K562 (cell line): ENCODE measurements around the gene KLK1. TPM values are rescaled to one million over a fixed set of nuclear protein-coding genes. Genes with fewer than 3 reads are reported as not detected.

Experiments used
- CEBPG ChIP-seq, 3 experiments: fragments of 200-800 bp in 1 of 3; sonication (Bioruptor generic) in 1 of 3; sonication (generic) in 1 of 3; formaldehyde crosslinking in 1 of 3; IDR thresholded peaks in 2 of 3; conservative IDR thresholded peaks in 1 of 3; 2 replicates each; pipeline versions ENCODE4 v1.6.1 to v1.8.0; 2016 to 2022; ENCODE audit warnings: missing compliant biosample characterization in 2 of 3, missing genetic modification characterization in 2 of 3, mild to moderate bottlenecking in 1 of 3, missing genetic modification reagents in 1 of 3
- CREB3L1 ChIP-seq: fragments of 450-650 bp; IDR thresholded peaks from 2 replicates; pipeline ENCODE4 v1.6.1; 2014; ENCODE audit warnings: low read depth, mild to moderate bottlenecking, moderate library complexity, borderline replicate concordance
- E2F3 ChIP-seq: fragments of 250-450 bp; sonication (Bioruptor Pico); IDR thresholded peaks from 2 replicates; pipeline ENCODE4 v1.4.0; 2020; ENCODE audit warnings: mild to moderate bottlenecking
- JUN ChIP-seq, 2 experiments: sonication (generic) in 1 of 2; formaldehyde crosslinking in 1 of 2; IDR thresholded peaks; 2 replicates each; pipeline versions ENCODE4 v1.6.1 to v1.8.0; 2012 to 2022; ENCODE audit warnings: borderline replicate concordance in 2 of 2, mild to moderate bottlenecking in 2 of 2, improper control_type of control experiment in 1 of 2, low read depth in 1 of 2, low read length in 1 of 2, missing genetic modification reagents in 1 of 2
- MAZ ChIP-seq, 2 experiments: fragments of 450-650 bp in 1 of 2; sonication (generic) in 1 of 2; formaldehyde crosslinking; IDR thresholded peaks in 1 of 2; conservative IDR thresholded peaks in 1 of 2; 2 replicates each; pipeline versions ENCODE4 v1.4.0 to v1.5.0; 2020; ENCODE audit warnings: mild to moderate bottlenecking in 1 of 2, missing genetic modification reagents in 1 of 2
- PREB ChIP-seq: sonication (generic); formaldehyde crosslinking; IDR thresholded peaks from 2 replicates; pipeline ENCODE4 v1.8.1; 2023; ENCODE audit warnings: mild to moderate bottlenecking, missing genetic modification reagents
- PURB ChIP-seq: sonication (generic); formaldehyde crosslinking; IDR thresholded peaks from 2 replicates; pipeline ENCODE4 v1.9.0; 2021; ENCODE audit warnings: low read depth, mild to moderate bottlenecking, missing genetic modification reagents
- SP1 ChIP-seq: sonication (generic); formaldehyde crosslinking; IDR thresholded peaks from 2 replicates; pipeline ENCODE4 v1.8.1; 2022; ENCODE audit warnings: mild to moderate bottlenecking, missing genetic modification reagents
- YY1 ChIP-seq, 3 experiments: IDR thresholded peaks; 2 replicates each; pipeline ENCODE4 v1.6.1; 2011; ENCODE audit warnings: low read length in 2 of 3, mild to moderate bottlenecking in 2 of 3, moderate library complexity in 2 of 3, borderline replicate concordance in 1 of 3, control low read depth in 1 of 3, low read depth in 1 of 3; ENCODE audit not compliant: insufficient read depth in 3 of 3, insufficient replicate concordance in 2 of 3, control insufficient read depth in 1 of 3, insufficient read length in 1 of 3; ENCODE audit errors: extremely low read depth in 1 of 3
- polyA plus RNA-seq, 8 experiments: library from polyadenylated mRNA; depleted of rRNA in 4 of 8; stranded (reverse) in 5 of 8; unstranded in 3 of 8; fragments of >200 nt; fragmentation: Nextera tagmentation in 2 of 8; fragmentation: Illumina TruSeq in 1 of 8; extraction: Ambion mirVana in 2 of 8; extraction: Trizol in 1 of 8; gene quantifications; 2 replicates each; pipeline versions ENCODE4 v1.2.1 to v1.2.3, GENCODE V29; 2011 to 2014; ENCODE audit warnings: inconsistent platforms in 1 of 8, missing spikeins in 1 of 8
- total RNA-seq, 7 experiments: library from RNA; depleted of rRNA in 6 of 7; stranded (reverse); fragments of >200 nt in 6 of 7; fragmentation: Illumina TruSeq in 2 of 7; extraction: Trizol in 2 of 7; gene quantifications; 2 replicates each; pipeline versions ENCODE4 v1.2.1 to v1.2.3, GENCODE V29; 2011 to 2021; ENCODE audit warnings: low replicate concordance in 1 of 7
- TF ChIP-seq, protein P1 (sequence below): fragments of 450-650 bp; formaldehyde crosslinking; IDR thresholded peaks from 2 replicates; pipeline ENCODE4 v1.4.0; 2022; ENCODE audit warnings: missing genetic modification characterization
- TF ChIP-seq, protein P2 (sequence below): fragments of 250-450 bp; sonication (Bioruptor Pico); IDR thresholded peaks from 2 replicates; pipeline ENCODE4 v1.4.0; 2020; ENCODE audit warnings: mild to moderate bottlenecking
- TF ChIP-seq, protein P3 (sequence below): sonication (generic); formaldehyde crosslinking; IDR thresholded peaks from 2 replicates; pipeline ENCODE4 v1.8.0; 2022; ENCODE audit warnings: missing genetic modification reagents, mild to moderate bottlenecking, moderate library complexity, borderline replicate concordance

KLK1 gene
- total and polyA plus RNA-seq, 9 of the 15 experiments (the other 6 are each of a cell fraction or from before 2014, with no cell fraction given) = 0.87 to 15.4 (median 9.1) TPM

DNA sequence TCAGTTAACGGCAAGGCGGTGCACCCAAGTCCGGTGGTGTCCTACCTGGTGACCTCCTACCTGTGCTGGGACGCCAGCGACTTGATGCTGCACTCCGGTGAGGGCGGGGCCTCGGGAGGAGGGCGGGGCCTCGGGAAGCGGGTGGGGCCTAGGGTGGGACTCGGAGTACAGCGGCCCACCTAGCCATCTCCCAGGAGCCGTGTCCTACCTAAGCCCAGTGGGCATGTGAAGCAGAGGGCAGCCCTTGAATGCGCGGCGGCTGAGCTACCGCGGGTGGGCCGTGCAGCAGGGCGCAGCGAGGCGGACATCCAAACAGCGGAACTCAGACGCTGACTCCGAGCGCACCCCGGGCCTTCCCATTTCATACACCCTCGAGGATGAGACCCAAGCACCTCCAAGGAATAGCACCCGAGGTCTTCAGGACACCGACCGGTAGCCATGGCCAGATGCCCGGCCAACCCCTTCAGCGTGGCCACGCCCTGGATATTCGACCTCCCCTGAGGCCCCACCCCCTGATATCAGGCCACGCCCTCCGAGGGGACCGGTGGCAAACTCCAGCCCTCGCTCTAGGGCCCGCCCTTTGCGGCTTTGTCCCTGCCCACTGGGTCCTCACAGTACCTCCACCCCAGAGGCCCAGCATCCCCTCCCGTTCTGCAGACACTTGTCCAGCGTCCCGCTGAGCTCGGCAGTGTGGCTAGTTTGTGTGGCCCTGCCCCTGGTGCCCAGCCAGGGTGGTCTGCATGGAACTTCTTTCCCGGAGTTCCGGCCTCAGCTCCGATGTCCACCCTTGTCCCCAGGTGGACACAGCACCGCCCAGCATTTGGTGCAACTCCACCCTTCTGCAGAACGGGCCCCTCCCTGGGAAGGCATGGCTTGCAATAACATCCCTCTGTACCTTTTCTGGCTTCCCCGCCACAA lies 5.4 kb downstream of the KLK1 start (continued):
- TF ChIP-seq, protein P1, sequence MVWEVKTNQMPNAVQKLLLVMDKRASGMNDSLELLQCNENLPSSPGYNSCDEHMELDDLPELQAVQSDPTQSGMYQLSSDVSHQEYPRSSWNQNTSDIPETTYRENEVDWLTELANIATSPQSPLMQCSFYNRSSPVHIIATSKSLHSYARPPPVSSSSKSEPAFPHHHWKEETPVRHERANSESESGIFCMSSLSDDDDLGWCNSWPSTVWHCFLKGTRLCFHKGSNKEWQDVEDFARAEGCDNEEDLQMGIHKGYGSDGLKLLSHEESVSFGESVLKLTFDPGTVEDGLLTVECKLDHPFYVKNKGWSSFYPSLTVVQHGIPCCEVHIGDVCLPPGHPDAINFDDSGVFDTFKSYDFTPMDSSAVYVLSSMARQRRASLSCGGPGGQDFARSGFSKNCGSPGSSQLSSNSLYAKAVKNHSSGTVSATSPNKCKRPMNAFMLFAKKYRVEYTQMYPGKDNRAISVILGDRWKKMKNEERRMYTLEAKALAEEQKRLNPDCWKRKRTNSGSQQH (CRISPR knock-in tag) = no peak
- peak; percentile 65 for TF ChIP-seq SP1 (CRISPR knock-in tag)
- 0 out of 2 replicates have a peak, but pooled peaks have one; percentile 51 for TF ChIP-seq PREB (CRISPR knock-in tag)
- TF ChIP-seq PURB (CRISPR knock-in tag) = no peak
- TF ChIP-seq, protein P2, sequence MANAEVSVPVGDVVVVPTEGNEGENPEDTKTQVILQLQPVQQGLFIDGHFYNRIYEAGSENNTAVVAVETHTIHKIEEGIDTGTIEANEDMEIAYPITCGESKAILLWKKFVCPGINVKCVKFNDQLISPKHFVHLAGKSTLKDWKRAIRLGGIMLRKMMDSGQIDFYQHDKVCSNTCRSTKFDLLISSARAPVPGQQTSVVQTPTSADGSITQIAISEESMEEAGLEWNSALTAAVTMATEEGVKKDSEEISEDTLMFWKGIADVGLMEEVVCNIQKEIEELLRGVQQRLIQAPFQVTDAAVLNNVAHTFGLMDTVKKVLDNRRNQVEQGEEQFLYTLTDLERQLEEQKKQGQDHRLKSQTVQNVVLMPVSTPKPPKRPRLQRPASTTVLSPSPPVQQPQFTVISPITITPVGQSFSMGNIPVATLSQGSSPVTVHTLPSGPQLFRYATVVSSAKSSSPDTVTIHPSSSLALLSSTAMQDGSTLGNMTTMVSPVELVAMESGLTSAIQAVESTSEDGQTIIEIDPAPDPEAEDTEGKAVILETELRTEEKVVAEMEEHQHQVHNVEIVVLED (CRISPR knock-in tag) = no peak
- TF ChIP-seq CEBPG (CRISPR knock-in tag; IDR thresholded peaks at IDR 0.05) = no peak
- TF ChIP-seq CEBPG (tag; conservative IDR thresholded peaks at IDR 0.05 in 1 of 2, IDR thresholded peaks at IDR 0.05 in 1 of 2) = no peak
- peak in 1 of 2 experiments; percentile 51; a peak in 3 of 4 replicates for TF ChIP-seq MAZ (CRISPR knock-in tag; conservative IDR thresholded peaks at IDR 0.05 in 1 of 2, IDR thresholded peaks at IDR 0.05 in 1 of 2)
- TF ChIP-seq, protein P3, sequence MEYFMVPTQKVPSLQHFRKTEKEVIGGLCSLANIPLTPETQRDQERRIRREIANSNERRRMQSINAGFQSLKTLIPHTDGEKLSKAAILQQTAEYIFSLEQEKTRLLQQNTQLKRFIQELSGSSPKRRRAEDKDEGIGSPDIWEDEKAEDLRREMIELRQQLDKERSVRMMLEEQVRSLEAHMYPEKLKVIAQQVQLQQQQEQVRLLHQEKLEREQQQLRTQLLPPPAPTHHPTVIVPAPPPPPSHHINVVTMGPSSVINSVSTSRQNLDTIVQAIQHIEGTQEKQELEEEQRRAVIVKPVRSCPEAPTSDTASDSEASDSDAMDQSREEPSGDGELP (CRISPR knock-in tag) = peak; percentile 41; the same call in 1 of the 2 replicates
- TF ChIP-seq E2F3 (CRISPR knock-in tag) = no peak
- TF ChIP-seq YY1 (IDR thresholded peaks at IDR 0.05; ENCODE audit: borderline replicate concordance in 1 of 3, control insufficient read depth in 1 of 3, extremely low read depth in 1 of 3, insufficient read depth in 3 of 3, insufficient read length in 1 of 3, insufficient replicate concordance in 2 of 3, low read depth in 1 of 3, low read length in 2 of 3) = no peak
- TF ChIP-seq JUN (IDR thresholded peaks at IDR 0.05; ENCODE audit: borderline replicate concordance, low read depth, low read length) = no peak
- no peak for TF ChIP-seq JUN (CRISPR knock-in tag; IDR thresholded peaks at IDR 0.05; ENCODE audit: borderline replicate concordance)
- no peak for TF ChIP-seq CREB3L1
